DMS 273 treated with DMSO at 0.1 percent for 48 hours (cell line): ENCODE data around the gene BORCS5.

Experiments
- DNase-seq: peaks from one replicate; lab custom pipeline; 2025; lab: John Stamatoyannopoulos, UW

The BORCS5 gene

DNA sequence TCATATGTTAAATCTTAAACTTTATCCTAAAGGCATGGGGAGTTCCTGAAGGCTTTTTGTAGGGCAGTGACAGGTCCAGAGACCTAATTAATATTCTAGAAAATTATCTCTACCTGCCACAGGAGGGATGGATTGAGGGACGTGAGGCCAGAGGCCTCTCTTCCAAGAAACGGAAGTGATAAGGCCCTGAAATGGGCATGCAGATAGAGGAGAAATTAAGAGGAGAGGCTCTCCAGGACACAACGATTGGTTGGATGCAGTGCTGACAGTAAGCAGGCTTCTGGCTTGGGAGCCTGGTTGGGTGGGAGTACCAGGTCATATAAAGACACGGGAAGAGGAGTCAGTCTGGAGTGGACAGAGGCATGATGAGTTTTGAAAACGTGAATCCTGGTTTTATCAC, 3.1 kb upstream of the BORCS5 start:
- no peak for DNase-seq

DNA sequence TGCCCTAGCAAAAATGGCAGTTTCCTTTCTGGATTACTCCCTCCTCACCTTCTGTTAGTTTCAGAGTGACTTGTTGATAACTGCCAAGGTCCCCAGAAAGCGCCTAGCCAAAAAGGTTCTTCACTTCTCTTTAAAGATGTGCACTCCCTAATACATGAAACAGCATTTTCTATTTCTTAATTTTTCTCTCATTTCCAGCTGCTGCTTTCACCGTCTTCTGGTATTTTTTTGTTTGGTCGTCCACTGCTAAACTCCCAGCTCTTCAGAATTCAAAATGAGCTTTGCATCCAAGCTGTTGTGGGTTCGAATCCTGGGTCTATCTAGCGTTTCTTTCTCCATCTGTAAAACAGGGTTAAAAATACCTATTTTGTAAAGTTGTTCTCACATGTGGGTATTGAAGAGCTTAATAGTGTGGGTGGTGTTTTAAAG, 397 bp upstream of the BORCS5 start:
- no peak for DNase-seq

GRCh38 chr12:12357719-12358461, 1.0 kb downstream of the BORCS5 start:
- peak; percentile 9 for DNase-seq

GRCh38 chr12:12358528-12358927, 1.6 kb downstream of the BORCS5 start:
- DNase-seq, result no peak

- no peak for DNase-seq
Observed at GRCh38 chr12:12364787-12365445, 8.0 kb downstream of the BORCS5 start.

GRCh38 chr12:12365446-12365802, 8.5 kb downstream of the BORCS5 start:
- DNase-seq, result no peak

DNA sequence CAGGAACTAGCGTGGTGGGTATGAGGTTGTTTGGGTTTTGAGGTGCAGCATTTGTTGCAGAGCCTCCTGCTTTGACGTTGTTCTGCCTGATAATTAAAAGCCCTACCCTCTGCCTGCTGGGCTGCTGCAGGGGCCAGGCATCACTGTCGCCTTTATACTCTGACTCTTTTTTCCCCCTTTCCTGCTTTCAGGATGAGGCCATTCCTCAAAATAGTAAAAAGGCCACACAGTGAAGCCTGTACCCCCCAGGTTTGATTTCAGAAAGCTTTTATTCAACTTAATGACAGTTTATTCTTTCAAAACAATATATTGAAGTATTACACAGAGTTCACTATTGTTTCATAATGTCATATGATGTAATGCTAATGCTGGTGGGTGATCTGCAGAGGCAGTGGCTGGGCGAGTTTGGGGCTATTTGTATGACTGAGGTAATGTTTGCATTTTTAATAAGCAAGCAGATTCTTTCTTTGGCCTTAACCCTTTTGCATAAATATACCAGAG, 9.1 kb downstream of the BORCS5 start:
- no peak for DNase-seq

DNA sequence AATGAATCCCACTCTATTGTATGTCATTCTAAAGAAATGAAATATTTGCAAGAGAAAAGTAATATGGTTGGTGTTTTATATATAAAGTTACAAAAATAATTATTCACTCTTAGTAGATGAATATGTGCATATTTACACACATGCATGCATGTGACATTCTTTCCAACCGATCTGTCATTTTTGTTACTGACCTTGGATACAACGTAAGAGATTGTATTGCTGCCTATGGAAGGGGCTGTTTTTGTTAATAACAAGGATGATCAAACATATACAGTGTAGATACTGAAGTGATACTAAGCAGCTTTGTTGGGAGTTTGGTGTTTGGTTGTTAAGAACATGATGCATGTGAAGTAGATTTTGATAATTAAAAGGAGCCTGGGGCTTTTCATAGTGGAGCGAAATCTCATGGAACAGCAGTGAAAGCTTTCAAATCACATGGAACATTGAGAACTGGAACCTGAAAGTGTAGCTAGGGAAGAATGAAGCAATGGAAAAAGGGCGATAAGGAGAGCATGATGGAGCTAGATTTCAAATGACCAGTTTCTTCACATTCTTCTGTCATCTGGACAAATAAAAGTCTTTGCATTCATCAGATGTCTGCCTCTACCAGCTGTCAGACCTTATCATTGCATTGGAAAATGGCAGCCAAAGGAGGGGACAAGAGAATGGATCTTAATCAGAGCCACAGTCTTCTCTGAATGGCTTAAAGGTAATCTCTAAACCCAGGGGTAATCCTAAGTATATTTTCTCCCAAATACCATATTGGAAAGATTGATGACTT, 10.0 kb downstream of the BORCS5 start:
- no peak for DNase-seq

DNA sequence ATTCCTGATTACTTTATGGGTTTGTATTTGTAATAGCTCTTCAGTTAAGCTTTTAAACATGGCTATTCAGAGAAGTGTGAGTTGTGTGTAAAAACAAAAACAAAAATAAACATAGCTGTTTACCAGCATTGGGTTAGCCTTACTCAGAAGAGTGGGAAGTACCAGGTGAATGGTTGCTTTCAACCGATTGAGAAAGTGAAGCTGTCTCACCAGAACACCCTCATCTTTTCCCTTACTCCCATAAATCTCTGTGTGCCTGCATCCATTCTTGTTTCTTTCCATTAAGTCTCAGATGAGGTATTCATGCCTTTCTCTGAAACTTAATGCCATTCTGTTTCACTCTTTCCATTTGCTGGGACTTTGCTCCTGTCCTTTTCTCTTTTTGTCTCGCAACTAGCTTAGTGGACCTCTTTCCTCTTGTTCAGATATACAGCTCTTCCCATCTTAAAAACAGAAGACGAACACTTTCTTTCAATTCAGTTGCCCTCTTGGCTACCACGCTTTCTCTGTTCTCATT, 10.7 kb downstream of the BORCS5 start:
- no peak for DNase-seq

- no peak for DNase-seq
Observed at GRCh38 chr12:12372946-12373722, 16.3 kb downstream of the BORCS5 start.

GRCh38 chr12:12376646-12377448, 20.0 kb downstream of the BORCS5 start:
- no peak for DNase-seq

- no peak for DNase-seq
Observed at GRCh38 chr12:12378616-12379015, 21.7 kb downstream of the BORCS5 start.

DNA sequence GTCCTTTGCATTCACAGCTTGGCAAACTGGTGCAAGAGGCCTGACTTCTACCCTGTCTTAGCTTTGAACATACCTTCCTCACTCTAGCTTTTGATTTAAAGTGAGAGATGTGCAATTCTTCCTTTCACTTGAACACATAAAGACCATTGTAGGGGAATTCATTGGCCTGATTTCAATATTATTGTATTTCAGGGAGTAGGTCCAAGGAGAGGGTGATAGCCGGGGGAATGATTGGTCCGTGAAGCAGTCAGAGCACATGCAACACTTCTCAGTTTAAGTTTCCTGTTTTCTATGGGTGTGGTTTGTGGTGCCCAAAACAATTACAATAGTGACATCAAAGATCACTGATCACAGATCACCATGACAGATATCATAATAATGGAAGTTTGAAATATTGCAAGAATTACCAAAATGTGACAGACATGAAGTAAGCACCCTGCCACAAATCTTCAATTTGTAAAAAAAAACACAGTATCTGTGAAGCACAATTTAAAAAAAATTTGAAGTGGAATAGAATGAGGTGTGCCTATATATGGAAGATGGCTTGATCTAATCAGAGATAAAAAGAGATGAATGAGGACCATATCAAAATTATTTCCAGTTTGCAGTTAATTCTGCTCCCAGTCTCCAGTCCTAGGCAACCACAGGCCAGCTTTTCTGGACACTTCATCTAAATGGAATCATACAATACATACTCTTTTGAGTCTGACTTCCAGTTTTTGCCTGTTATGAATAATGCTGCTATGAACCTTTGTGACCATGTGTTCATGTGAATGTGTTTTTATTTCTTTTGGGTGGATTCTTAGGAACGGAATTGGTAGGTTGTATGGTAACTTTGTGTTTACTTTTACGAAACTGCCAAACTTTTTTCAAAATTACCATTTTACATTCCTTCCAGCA, 23.2 kb downstream of the BORCS5 start:
- DNase-seq, result no peak

- no peak for DNase-seq
Observed at GRCh38 chr12:12380949-12381593, 24.2 kb downstream of the BORCS5 start.

- DNase-seq, result no peak
Observed at GRCh38 chr12:12381982-12382381, 25.1 kb downstream of the BORCS5 start.

GRCh38 chr12:12384571-12385340, 27.9 kb downstream of the BORCS5 start:
- no peak for DNase-seq

DNA sequence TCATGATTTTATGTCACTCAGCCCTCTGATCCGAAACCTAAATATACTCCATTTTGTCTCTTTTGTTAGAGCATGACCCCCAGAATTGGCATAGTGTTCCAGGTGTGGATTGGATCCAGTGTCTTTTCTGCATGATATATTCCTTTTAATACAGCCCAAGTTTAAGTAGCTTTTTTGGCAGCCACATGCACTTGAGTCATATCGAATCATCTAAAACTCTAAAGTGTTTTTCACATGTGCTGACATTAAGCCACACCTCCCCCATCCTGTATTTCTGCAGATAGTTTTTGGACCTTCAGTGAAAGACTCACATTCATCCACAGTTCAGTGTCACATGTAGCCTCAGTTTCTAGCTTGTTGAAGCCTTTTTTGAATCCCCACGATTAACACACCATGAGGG, 30.6 kb downstream of the BORCS5 start:
- DNase-seq, result no peak

DNA sequence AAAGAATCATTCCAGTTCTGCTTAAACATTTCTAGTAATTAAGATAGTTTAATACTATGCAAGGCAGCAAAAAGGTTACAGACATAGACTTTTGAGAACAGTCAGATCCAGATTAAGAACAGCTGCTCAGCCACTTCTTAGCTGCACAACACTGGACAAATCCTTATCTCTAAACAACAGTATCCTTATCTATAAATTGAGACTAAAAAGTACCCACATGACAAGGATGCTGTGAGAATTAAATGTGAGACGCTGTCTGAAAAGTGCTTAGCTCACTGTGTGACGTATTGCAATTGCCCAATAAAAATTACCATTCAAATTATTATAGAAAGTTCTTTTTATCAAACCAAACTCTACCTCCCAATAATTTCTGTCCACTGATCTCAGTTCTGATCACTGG, 35.5 kb downstream of the BORCS5 start:
- DNase-seq, result no peak

DNA sequence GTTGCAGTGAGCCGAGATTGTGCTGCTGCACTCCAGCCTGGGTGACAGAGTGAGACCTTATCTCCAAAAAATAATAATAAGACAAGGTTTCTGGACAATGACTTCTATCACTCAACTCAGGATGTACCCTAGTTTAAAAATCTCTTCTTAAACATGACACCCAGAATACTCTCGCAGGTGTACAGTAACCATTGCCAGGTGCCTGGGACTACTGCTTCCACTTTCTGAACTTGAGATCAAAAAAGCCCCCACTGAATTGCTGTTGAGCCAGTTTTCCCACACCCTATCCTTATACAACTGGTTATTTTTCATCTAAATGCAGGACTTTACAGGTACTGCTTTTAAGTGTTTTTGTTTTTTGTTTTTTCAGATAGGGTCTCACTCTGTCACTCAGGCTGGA, 36.3 kb downstream of the BORCS5 start:
- DNase-seq, result no peak
